Psoas muscle (tissue), 8 donors: ENCODE measurements around the gene FAM120B. TPM values are rescaled to one million over a fixed set of nuclear protein-coding genes. Genes with fewer than 3 reads are reported as not detected.
A peak's percentile ranks its signal among the peaks of the same experiment; 100 is the strongest.
"Not testable (repeated sequence)": the region's sequence is repeated elsewhere in the genome, so short reads cannot be mapped to it uniquely, and the experiment has no call there.

ENCODE experiments used
- ATAC-seq, 4 donors: fragments of 200-7000 bp; cut with Tn5 transposase; one replicate each; pipeline ENCODE4 v1.9.1; 2020; ENCODE audit warnings: moderate library complexity in 3 of 4, mild to moderate bottlenecking in 2 of 4
- DNase-seq, 2 donors: peaks; one replicate each; pipeline ENCODE4 v3.0.0-alpha.2; 2020
- H3K27ac ChIP-seq: fragments of 200-600 bp; one replicate; pipeline ENCODE4 v1.8.0; 2022
- H3K27me3 ChIP-seq, 3 donors: fragments of 200-600 bp in 1 of 3; one replicate each; pipeline versions ENCODE4 v1.6.1 to v1.8.0; 2013 to 2022; ENCODE audit warnings: low read length in 2 of 3, mild to moderate bottlenecking in 2 of 3, moderate library complexity in 1 of 3; ENCODE audit not compliant: insufficient read depth in 3 of 3
- H3K36me3 ChIP-seq, 2 donors: fragments of 200-600 bp in 1 of 2; one replicate each; pipeline versions ENCODE4 v1.6.1 to v1.8.0; 2013 to 2022; ENCODE audit warnings: low read depth in 1 of 2, mild to moderate bottlenecking in 1 of 2, moderate library complexity in 1 of 2; ENCODE audit not compliant: insufficient read depth in 1 of 2
- H3K4me1 ChIP-seq: fragments of 200-600 bp; one replicate; pipeline ENCODE4 v1.8.0; 2022
- H3K4me3 ChIP-seq: fragments of 200-600 bp; one replicate; pipeline ENCODE4 v1.8.0; 2022; ENCODE audit warnings: mild to moderate bottlenecking
- H3K9me3 ChIP-seq: fragments of 200-600 bp; one replicate; pipeline ENCODE4 v1.8.0; 2022
- WGBS, 3 donors: extraction: QIAGEN DNeasy Blood & Tissue Kit; methylation state at CpG; one replicate each; pipeline versions ENCODE4 v1.1.6 to v1.1.7; 2013; 5-methylcytosine and 5-hydroxymethylcytosine counted together
- intact Hi-C, 2 donors: fragments of 100-400 bp; cut with DNase I; formaldehyde crosslinking; loops; one replicate each; pipeline versions ENCODE4 v1.11.0 to v1.14.2; 2022
- polyA plus RNA-seq, 3 donors: library from polyadenylated mRNA; stranded (reverse); fragments of 200-250 nt; gene quantifications; one replicate each; pipeline ENCODE4 v1.2.3, GENCODE V29; 2013
- total RNA-seq, 4 donors: library from RNA; stranded (reverse); fragmentation: NEBNext Ultra II Directional in 2 of 4; extraction: Animal tissue kit (Norgen Biotek cat#: 25700) in 2 of 4; gene quantifications; one replicate each; pipeline versions ENCODE4 v1.2.1 to v1.2.4, GENCODE V29; 2021 to 2023
- TF ChIP-seq, protein P1 (sequence below): fragments of 200-600 bp; IDR thresholded peaks from one replicate; pipeline ENCODE4 v1.8.0; 2022; ENCODE audit warnings: antibody characterized with exemption
- donor health status: healthy with polysubstance abuse.
- donor health status: DM: no; HTN: no; CAD: no; lungs with moderate emphysema.
- donor health status: Bipolar disorder and iron deficiency.
- donor health status: healthy.
- donor health status: DM: yes; HTN: yes; CAD: no.
- donor health status: DM: no; HTN: no; CAD: no.
- donor health status: DM: no; HTN: no; CAD: no.
- donor health status: DM: yes; HTN: yes; CAD: no.

The FAM120B gene
- total and polyA plus RNA-seq, 7 donors = 9.2 to 24.2 (median 19.4) TPM

DNA sequence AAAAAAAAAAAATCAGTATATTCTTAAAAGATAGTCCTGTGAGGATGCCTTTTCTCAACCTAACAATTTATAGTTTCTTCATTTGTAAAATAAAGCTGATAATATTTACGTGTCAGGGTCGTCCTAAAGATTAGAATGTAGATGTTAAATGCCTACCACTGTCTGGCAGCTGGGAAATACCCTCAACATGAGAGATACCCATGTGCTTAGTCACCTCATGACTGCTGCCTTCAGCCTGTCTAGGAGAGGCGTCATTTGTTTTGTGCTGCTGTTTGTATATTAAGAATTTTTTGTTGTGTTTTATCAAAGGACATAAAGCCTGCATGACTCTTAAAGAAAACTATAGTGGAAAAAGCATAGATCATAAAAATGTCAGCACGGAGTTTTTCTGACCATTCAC lies 9.5 kb downstream of the FAM120B start:
- DNase-seq = no peak
- Histone ChIP-seq H3K9me3 (no peaks in the 10 kb centered on the region), H3K36me3 (peaks cover 3 to 35% of the 10 kb centered on the region in 2 donors), H3K27ac (no peak overlapping the region), H3K4me1 (peaks cover 45% of the 10 kb centered on the region), H3K27me3 (no peaks in the 10 kb centered on the region), H3K4me3 (no peak overlapping the region)
- ATAC-seq = no peak
- intact Hi-C loops = loop anchor here in 1 of 2 donors (5.0 kb wide), 1 partner anchor 51 kb away; no protein-coding TSS in a partner anchor
- 95 to 98% (median 96%) methylated on average over 4 of the region's 4 CpGs for WGBS, 3 donors
- TF ChIP-seq, protein P1, sequence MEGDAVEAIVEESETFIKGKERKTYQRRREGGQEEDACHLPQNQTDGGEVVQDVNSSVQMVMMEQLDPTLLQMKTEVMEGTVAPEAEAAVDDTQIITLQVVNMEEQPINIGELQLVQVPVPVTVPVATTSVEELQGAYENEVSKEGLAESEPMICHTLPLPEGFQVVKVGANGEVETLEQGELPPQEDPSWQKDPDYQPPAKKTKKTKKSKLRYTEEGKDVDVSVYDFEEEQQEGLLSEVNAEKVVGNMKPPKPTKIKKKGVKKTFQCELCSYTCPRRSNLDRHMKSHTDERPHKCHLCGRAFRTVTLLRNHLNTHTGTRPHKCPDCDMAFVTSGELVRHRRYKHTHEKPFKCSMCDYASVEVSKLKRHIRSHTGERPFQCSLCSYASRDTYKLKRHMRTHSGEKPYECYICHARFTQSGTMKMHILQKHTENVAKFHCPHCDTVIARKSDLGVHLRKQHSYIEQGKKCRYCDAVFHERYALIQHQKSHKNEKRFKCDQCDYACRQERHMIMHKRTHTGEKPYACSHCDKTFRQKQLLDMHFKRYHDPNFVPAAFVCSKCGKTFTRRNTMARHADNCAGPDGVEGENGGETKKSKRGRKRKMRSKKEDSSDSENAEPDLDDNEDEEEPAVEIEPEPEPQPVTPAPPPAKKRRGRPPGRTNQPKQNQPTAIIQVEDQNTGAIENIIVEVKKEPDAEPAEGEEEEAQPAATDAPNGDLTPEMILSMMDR = no peak

DNA sequence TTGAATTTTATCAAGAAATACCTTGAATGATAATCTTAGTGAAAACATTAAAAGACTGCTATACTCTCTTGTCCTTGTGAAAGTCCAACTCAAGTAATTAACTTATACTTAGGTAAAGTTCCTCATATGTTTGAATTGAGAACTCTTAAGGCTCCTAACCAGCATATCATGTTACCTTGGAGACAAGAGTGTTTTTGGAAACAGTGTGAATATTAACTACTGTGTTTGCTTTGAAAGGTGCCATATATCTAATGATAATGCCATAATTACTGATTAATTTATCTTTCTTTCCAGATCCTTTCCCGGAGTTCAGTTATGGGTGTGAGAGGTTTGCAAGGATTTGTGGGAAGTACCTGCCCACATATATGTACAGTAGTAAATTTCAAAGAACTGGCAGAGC lies 10.5 kb downstream of the FAM120B start:
- no peaks in the 10 kb centered on the region for H3K9me3 ChIP-seq
- H3K4me1 ChIP-seq = peaks cover 40% of the 10 kb centered on the region
- 68 to 83% (median 74%) methylated on average over 1 of the region's 1 CpG for WGBS, 3 donors
- intact Hi-C loops = loop anchor here in 1 of 2 donors (5.0 kb wide), 1 partner anchor 50 kb away; no protein-coding TSS in a partner anchor
- ATAC-seq (no peak), DNase-seq (no peak)
- no peak overlapping the region for H3K27ac ChIP-seq
- peaks cover 3 to 43% of the 10 kb centered on the region in 2 donors for H3K36me3 ChIP-seq
- H3K4me3 ChIP-seq = no peak overlapping the region
- TF ChIP-seq, protein P1 = no peak
- H3K27me3 ChIP-seq = no peaks in the 10 kb centered on the region

DNA sequence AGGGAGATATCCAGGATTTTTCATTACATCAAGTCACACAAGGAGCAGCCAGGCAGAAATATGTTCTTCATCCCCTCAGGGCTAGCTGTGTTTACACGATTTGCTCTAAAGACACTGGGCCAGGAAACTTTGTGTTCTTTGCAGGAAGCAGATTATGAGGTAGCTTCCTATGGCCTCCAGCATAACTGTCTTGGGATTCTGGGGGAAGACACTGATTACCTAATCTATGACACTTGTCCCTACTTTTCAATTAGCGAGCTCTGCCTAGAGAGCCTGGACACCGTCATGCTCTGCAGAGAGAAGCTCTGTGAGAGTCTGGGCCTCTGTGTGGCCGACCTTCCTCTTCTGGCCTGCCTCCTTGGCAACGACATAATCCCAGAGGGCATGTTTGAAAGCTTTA lies 11.2 kb downstream of the FAM120B start:
- Histone ChIP-seq H3K9me3 (no peaks in the 10 kb centered on the region), H3K4me3 (no peak overlapping the region), H3K4me1 (peaks cover 38% of the 10 kb centered on the region), H3K27ac (no peak overlapping the region), H3K27me3 (no peaks in the 10 kb centered on the region), H3K36me3 (peaks cover 3 to 49% of the 10 kb centered on the region in 2 donors)
- 67 to 69% (median 67%) methylated on average over 5 of the region's 5 CpGs for WGBS, 3 donors
- DNase-seq (no peak), ATAC-seq (no peak)
- intact Hi-C loops = loop anchor here in 1 of 2 donors (5.0 kb wide), 1 partner anchor 50 kb away; no protein-coding TSS in a partner anchor
- TF ChIP-seq, protein P1 = no peak

DNA sequence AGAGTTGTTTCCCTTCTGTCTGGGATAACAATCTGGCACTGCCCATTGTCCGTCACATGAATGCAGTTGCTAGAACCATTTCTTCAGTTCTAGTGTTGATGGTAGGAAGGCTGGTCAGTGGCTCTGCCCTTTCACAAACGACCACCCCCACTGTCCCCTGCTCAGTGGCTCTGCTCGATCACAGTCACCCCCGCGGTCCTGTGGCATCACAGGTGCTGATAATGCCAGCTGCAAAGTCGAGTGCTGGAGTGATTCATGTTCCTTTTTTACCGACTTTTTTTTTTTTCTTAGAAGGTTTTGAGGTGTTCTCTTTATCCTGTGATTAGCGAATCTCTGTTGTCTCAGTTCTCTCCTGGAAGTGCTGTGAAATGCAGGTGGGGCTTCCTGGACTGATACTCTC lies 22.8 kb downstream of the FAM120B start:
- Histone ChIP-seq H3K27ac (no peak overlapping the region), H3K4me3 (no peak overlapping the region), H3K27me3 (no peaks in the 10 kb centered on the region), H3K9me3 (no peaks in the 10 kb centered on the region), H3K36me3 (peaks cover 6 to 93% of the 10 kb centered on the region in 2 donors), H3K4me1 (peaks cover 7% of the 10 kb centered on the region)
- TF ChIP-seq, protein P1 = no peak
- peak in 3 of 4 donors; percentile 62 to 70 (median 64) for ATAC-seq
- DNase-seq = no peak
- 76 to 82% (median 78%) methylated on average over 8 of the region's 8 CpGs for WGBS, 3 donors
- intact Hi-C loops = no loop called here

DNA sequence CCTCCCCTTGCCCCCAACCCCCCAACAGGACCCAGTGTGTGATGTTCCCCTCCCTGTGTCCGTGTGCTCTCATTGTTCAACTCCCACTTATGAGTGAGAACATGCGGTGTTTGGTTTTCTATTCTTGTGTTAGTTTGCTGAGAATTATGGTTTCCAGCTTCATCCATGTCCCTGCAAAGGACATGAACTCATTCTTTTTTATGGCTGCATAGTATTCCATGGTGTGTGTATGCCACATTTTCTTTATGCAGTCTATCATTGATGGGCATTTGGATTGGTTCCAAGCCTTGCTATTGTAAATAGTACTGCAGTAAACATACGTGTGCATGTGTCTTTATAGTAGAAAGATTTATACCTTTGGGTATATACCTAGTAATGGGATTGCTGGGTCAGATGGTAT lies 28.6 kb downstream of the FAM120B start:
- Histone ChIP-seq H3K4me1 (peaks cover 11% of the 10 kb centered on the region), H3K36me3 (peaks cover 0 to 48% of the 10 kb centered on the region in 2 donors)
- intact Hi-C loops, H3K9me3 ChIP-seq, DNase-seq, H3K4me3 ChIP-seq, H3K27ac ChIP-seq, H3K27me3 ChIP-seq, ATAC-seq: not testable (repeated sequence)
- 98 to 99% (median 98%) methylated on average over 3 of the region's 3 CpGs for WGBS, 3 donors
